ENCODE data around the gene TMA16.
"Not testable (repeated sequence)": the region's sequence is repeated elsewhere in the genome, so short reads cannot be mapped to it uniquely, and the experiment has no call there.

Gene TMA16

DNA sequence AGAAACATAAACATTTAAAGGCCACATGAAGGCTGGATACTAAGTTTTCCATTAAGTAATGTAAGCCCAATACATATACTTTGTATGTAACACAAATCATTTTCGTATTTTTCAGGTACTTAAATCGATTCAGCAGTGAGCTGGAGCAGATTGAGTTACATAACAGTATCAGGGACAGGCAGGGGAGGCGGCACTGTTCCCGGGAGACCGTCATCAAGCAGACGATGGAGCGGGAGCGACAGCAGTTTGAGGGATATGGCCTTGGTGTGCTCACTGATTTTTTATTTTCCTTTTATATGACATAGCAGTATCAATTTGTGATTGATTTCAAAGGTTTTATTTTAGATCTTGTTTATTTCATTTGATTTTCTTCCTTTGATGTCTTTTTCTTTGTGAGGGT lies 20.7 kb downstream of the TMA16 start:
- DNase-seq (ENCODE audit: low read depth): no peak

GRCh38 chr4:163523791-163524365 lies 29.4 kb downstream of the TMA16 start:
- DNase-seq (ENCODE audit: low read depth): no peak

DNA sequence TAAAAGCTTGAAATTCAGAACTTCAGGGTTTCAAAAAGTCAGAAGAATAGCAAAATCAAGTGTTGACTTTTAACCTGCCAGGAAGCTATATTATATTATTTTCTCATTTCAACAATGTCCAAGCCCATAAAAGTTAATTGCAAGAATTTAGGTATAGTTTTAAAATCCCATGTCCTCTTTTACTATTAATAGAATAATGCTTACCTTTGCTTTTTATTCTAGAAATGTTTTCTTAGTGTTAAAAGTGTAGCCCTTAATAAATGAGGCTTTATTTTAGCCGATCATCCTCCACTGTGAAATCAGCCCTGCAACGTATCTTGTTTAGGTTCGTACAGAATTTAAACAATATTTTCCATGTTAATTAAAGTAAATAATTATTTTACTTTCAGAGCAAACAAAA lies 31.5 kb downstream of the TMA16 start:
- DNase-seq (ENCODE audit: low read depth): no peak

- no peak for DNase-seq (ENCODE audit: low read depth)
Measured at GRCh38 chr4:163527172-163527571, 32.7 kb downstream of the TMA16 start.

DNA sequence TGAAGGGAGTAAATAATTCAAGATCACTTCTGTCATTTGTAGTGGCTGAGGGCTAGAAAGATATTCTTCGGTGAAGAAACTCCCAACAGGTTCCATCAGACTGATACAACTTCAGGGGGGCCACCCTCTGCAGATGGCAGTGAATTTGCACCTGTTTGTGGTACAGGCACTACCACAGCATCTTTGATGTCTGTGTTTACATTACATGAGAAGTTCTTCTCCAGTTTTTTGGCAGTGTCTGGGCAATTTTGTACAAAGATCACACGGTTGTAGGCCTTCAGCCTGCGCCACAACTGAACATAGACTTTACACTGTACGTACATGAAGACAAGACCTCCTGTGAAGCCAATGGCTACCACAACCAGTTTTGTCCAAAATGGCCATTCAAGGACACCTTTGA lies 34.2 kb downstream of the TMA16 start:
- DNase-seq (ENCODE audit: low read depth): no peak

DNA sequence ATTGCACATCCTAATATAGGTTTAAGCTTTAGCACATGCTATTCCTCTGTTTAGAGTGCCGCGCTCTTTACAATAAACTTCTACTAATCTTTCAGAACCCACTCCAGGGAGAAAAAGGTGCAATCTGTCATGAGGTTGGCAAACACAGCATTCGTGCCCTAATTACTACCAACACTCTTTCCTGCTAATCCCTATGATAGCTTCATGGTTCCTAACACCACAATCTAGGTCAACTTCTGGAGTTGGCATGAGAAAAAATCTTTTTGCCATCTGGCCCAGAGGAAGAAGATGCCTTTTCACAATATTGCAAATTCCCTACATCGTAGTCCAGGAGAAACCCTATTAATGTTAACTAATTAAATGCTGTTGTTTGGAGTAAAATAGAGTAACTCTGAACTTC lies 39.6 kb downstream of the TMA16 start:
- DNase-seq (ENCODE audit: low read depth): no peak

DNA sequence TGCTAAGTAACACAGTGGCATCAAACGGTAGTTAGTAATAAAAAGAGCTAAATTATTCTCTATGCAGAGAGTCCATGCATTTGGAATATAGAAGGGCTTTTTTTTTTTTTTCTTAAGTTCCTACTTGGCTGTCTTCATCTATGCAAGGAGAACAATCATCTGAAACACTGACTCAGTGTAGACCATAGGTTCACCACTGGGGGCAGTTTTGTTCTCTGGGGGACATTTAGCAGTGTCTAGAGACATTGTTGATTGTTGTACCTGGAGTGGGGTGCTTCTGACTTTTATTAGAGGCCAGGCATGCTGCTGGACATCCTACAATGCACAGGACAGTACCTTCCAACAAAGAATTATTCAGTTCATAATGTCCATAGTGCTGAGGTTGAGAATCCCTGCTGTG lies 41.2 kb downstream of the TMA16 start:
- DNase-seq (ENCODE audit: low read depth): no peak

DNA sequence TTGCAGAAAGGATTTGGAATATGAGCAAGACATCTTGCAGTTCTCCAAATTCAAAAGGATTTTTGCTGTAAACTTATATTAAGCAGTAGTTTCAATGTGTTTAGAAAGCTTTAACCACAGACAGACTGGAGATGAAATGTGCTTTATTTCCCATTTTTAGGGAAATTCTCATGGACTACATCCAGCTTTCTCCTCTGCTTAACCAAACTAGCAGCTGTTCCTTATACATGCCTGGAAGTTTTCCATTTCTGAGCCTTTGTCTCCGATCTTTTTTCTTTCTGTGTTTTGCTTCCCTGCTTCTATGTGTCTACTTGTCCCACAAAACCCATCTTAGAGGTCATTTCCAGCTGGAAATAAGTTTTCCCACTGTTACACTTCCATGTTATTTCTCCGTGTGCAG lies 41.6 kb downstream of the TMA16 start:
- DNase-seq (ENCODE audit: low read depth): no peak

GRCh38 chr4:163537114-163537513 lies 42.6 kb downstream of the TMA16 start:
- no peak for DNase-seq (ENCODE audit: low read depth)

DNA sequence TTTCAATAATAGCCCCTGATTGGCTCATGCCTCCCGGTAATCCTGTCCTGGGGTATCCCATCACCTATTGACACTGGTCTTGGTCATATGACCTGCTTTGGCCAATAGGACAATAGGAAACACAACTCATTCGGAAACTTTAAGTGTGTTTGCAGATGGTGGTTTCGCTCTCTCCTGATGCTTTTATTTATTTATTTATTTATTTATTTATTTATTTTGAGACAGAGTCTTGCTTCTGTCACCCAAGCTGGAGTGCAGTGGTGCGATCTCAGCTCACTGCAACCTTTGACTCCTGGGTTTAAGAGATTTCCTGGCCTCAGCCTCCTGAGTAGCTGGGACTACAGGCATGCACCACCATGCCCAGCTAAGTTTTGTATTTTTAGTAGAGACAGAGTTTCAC lies 44.3 kb downstream of the TMA16 start:
- DNase-seq (ENCODE audit: low read depth): not testable (repeated sequence)

DNA sequence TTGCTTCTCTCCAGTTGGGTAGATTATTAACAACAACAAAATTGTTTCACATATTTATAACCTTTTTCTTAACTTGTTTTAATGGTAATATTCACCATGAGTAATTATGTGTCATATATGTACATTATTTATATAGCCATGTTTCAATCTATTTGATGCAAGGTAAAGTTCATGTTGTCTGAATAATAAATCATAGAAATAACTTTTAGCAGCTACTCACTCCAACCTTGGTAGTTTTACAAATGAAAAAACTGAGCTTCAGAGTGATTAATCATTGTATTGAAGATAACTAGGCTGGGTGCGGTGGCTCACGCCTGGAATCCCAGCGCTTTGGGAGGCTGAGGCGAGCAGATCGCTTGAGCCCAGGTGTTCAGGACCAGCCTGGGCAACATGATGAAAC lies 46.0 kb downstream of the TMA16 start:
- DNase-seq (ENCODE audit: low read depth): no peak

- DNase-seq (ENCODE audit: low read depth): no peak
Measured at GRCh38 chr4:163540977-163541376, 46.5 kb downstream of the TMA16 start.

DNA sequence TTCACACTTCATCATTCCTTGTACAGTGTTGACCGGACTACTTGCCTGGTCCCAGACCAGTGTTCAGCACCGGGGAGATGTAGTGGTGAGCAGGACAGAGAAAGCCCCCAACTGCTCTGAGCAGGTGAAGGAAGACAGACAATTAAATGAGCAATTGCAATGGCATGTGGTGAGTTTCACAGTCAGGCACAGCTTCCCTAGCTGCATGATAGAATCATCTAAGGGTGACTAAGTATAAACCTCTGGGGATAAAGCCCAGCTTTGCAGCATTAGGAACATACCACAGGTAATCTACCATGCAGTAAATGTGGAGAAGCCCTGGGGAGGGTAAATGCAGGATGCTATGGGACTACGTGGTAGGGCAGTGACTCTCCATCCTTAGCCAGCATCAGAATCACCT lies 47.8 kb downstream of the TMA16 start:
- DNase-seq (ENCODE audit: low read depth): no peak

GRCh38 chr4:163544407-163545038 lies 50.0 kb downstream of the TMA16 start:
- DNase-seq (ENCODE audit: low read depth): peak; percentile 42

- DNase-seq (ENCODE audit: low read depth): no peak
Measured at GRCh38 chr4:163548481-163549243, 54.2 kb downstream of the TMA16 start.

DNA sequence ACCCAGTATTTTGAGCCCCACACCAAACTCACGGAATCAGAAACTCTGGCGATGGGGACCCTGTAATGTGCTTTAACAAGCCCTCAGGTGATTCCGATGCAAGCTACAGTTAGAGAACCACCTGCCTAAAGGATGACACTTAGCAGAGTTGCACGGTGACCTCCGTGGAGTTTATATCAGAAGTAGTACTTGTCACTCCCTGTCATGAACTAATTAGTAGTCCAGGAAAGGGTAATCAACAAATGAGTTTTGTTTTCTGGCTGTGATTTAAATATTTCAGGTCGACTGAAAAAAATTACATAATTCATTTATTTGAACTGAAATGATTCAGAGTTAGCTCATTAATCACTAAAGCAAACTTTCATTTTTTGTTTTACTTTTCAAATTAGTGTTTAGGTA lies 56.4 kb downstream of the TMA16 start:
- no peak for DNase-seq (ENCODE audit: low read depth)

- DNase-seq (ENCODE audit: low read depth): no peak
Measured at GRCh38 chr4:163553146-163553545, 58.7 kb downstream of the TMA16 start.

DNA sequence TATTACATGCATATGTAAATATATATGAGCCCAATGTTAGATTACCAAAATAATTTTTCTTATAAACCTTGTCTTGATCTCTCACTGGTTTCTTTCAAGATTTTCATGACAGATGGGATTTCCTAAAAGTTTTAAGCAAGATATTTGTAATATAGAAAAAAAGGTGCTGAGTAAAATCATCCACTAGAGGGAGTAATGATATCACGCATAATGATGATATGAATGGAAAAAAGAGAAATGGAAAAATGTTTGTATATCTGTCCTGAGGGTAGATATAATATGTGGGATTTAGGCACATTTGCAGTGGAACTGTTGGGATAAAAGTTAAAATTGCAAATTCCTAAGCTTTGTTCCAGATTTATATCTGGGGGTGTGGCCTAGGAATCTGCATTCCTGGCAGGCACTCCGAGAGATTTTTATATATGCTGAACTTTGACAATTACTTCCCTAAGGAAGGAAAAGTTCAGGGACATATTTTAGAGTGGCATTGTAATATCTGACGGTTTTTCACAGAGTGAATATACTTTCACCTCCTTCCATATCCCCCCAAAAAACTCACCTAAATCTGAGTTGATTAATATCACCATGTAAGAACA lies 60.5 kb downstream of the TMA16 start:
- no peak for DNase-seq (ENCODE audit: low read depth)

GRCh38 chr4:163556177-163556576 lies 61.7 kb downstream of the TMA16 start:
- DNase-seq (ENCODE audit: low read depth): no peak

- DNase-seq (ENCODE audit: low read depth): no peak
Measured at GRCh38 chr4:163556650-163557391, 62.3 kb downstream of the TMA16 start.

DNA sequence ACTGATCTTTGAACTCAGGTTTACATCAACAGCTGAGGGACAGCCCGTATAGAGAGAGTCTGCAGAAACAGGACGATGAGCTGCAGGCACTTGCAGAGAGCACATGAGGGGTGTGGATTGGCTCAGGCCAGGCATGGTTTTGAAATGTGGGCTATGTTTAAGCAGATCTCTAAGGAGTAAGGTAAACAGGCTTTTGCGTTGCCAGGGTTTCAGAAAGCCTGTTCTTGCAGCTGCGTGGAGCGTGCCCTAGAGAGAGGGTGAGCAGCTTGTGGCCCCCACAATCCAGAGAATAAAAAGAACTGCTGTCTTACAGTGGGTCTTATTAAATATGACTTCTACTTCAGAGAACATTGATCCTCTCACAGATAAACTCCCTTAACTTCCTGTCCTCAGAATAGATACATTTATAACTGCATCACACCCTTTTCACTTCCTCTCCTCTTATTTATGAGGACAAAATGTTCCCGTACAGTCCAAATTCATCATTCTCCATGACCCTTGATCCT lies 64.1 kb downstream of the TMA16 start:
- no peak for DNase-seq (ENCODE audit: low read depth)

DNA sequence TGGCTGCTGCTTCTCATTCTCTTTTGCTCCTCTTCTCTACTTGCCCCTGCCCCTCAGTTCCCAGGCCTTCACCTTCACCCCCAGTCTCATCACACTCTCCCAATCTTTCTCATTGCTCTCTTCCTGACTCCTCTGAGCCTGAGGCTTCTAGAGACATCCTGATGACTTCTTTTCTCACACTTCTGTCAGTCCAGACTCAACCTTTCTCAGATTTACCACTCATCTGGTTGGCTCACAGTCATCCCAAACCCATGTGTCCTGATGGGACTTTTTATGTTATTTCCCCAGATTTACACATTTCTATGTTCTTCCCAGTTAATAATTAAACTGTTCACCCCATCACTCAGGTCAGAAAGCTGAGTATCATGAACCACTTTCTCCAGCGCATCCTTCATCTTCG lies 68.0 kb downstream of the TMA16 start:
- DNase-seq (ENCODE audit: low read depth): no peak
